Measurements from ENCODE around the gene PSMB11. TPM values are rescaled to one million over a fixed set of nuclear protein-coding genes. Genes with fewer than 3 reads are reported as not detected.

Gene PSMB11
- total and polyA plus RNA-seq, 11 donors: not detected

DNA sequence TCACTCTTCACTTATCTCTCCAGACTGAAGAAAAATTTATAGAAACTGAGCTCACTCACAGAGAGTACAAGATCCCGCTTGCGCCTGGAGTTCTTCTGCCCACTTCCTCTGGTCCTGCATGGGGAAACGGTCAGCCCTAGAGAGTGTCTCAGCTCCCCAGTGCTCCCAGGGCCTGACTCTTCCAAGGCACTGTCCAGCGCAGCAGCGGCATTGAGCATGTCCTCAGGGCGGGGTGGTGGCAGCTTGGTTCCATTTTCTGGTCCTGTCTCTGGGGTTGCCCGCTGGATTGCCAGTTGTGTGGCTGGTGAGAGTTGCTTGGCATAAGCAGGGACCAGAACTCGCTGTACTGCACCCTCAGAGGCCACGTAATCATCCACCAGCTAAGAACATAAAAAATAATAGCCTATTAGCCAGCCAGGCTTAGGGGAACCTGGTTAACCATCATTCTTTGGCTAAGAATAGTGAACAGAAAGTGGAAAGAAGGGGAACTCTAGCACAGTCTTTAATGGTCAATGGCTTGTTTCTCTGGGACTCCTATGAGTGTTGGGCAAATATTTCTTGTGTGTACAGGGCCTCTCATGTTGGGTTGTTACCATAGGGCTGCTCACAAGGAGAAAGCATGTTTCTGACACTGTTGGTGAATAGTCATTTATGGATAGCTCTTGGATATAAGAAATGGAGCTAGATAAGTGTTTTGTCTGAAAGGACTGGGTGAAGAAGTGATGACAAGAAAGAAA, 46.0 kb upstream of the PSMB11 start:
- intact Hi-C loops (cut with DNase I): loop anchor here in 1 of 10 donors (2.0 kb wide), 1 partner anchor 61 kb away; the partner anchor contains the start of gene CDH24
- Histone ChIP-seq H3K36me3 (peaks cover 0 to 29% (median 4%) of the 10 kb centered on the region in 9 donors), H3K27me3 (no peaks in the 10 kb centered on the region), H3K4me1 (peaks cover 0 to 25% (median 3%) of the 10 kb centered on the region in 12 donors), H3K27ac (no peak overlapping the region), H3K9me3 (no peaks in the 10 kb centered on the region), H3K4me3 (no peak overlapping the region)
- 91 to 95% (median 94%) methylated on average over 9 of the region's 9 CpGs for WGBS, 4 donors
- DNase-seq: no peak
- TF ChIP-seq, protein P1, sequence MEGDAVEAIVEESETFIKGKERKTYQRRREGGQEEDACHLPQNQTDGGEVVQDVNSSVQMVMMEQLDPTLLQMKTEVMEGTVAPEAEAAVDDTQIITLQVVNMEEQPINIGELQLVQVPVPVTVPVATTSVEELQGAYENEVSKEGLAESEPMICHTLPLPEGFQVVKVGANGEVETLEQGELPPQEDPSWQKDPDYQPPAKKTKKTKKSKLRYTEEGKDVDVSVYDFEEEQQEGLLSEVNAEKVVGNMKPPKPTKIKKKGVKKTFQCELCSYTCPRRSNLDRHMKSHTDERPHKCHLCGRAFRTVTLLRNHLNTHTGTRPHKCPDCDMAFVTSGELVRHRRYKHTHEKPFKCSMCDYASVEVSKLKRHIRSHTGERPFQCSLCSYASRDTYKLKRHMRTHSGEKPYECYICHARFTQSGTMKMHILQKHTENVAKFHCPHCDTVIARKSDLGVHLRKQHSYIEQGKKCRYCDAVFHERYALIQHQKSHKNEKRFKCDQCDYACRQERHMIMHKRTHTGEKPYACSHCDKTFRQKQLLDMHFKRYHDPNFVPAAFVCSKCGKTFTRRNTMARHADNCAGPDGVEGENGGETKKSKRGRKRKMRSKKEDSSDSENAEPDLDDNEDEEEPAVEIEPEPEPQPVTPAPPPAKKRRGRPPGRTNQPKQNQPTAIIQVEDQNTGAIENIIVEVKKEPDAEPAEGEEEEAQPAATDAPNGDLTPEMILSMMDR (IDR thresholded peaks at IDR 0.05): no peak
- ATAC-seq: no peak

DNA sequence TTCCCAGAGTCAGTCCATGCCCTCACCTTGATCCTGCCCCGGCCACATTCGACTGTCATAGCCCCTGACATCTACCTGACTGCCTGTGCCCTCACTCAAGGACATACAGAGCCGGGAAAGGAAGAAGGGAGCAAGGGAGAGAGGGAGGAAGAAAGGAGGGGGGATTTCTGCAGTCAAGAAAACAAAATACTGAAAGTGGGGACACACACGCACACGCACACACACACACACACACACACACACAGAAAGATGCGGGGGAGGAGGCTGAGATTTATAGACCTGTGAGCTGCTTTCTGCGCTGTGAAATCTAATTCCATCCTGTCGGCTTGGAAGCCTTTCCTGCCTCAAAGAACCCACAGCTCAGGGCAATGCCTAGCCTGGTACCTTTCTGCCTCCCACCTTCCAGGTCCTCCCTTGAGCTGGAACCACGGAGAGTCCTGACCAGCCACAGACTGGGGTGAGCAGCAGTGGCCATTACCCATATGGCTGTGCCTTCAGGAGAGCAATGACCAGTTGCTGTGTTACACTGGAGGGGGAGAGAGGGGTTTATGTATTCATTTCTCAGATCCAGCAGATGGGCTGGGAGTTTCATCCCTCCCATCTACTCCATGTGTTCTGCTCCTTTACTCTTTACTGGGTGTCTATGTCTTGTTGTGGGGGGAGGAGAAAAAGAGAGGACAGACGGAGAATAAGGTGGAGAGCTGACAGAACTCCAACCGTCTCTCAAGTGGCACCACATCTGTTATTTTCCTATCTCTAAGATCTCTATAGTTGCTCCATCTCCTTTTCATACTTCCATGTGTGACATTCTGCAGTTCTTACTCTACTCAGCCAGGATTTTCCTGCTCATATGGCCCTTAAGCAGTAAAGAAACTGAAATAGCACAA, 45.0 kb upstream of the PSMB11 start:
- peaks cover 0 to 23% (median 0%) of the 10 kb centered on the region in 9 donors for H3K36me3 ChIP-seq
- TF ChIP-seq, protein P1 (IDR thresholded peaks at IDR 0.05): no peak
- TF ChIP-seq POLR2A (IDR thresholded peaks at IDR 0.05): no peak
- H3K4me1 ChIP-seq: peaks cover 0 to 25% (median 3%) of the 10 kb centered on the region in 12 donors
- no peaks in the 10 kb centered on the region for H3K27me3 ChIP-seq
- H3K4me3 ChIP-seq: no peak overlapping the region
- H3K27ac ChIP-seq: no peak overlapping the region
- WGBS, 4 donors: 78 to 89% (median 82%) methylated on average over 10 to 11 of the region's 11 CpGs
- ATAC-seq (no peak), DNase-seq (no peak)
- H3K9me3 ChIP-seq: no peaks in the 10 kb centered on the region
- intact Hi-C loops (cut with DNase I): no loop called here

DNA sequence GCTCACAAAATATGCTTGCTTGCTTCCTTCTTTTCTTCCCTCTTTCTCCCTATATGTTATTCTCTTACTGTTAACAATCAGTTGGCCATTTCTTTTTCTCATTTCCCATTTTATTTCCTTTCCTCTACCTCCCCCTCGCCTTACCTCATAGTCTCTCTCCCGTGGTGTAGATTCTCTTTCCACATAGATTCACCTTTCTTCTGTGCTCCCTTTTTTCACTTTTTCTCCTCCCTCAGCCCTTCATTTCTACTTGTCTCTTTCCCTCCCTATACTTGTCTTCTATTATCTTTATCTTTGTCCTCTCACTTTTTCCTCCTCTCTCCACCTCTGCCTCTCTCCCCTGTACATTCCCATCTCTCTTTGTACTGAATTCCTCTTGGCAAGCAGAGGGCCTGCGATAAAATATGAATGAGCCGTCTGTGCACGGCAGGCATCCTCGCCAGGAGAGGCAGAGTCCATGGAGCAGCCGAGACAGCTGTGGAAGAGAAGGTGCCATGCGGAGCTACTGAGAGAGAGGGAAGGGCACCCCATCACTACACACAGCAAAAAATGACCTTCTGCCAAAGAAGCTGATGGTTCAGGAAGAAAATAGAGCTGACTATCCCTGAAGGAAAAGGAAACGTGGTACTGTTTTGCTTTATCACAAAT, 44.2 kb upstream of the PSMB11 start:
- TF ChIP-seq POLR2A (IDR thresholded peaks at IDR 0.05): no peak
- TF ChIP-seq, protein P1 (IDR thresholded peaks at IDR 0.05): no peak
- intact Hi-C loops (cut with DNase I): no loop called here
- Histone ChIP-seq H3K36me3 (peaks cover 0 to 21% (median 0%) of the 10 kb centered on the region in 9 donors), H3K4me1 (peaks cover 0 to 25% (median 3%) of the 10 kb centered on the region in 12 donors), H3K27me3 (no peaks in the 10 kb centered on the region), H3K27ac (no peak overlapping the region), H3K4me3 (no peak overlapping the region), H3K9me3 (no peaks in the 10 kb centered on the region)
- 48 to 60% (median 52%) methylated on average over 9 of the region's 9 CpGs for WGBS, 4 donors
- DNase-seq (no peak), ATAC-seq (peak in 1 of 4 donors; percentile 26)

Measured in heart left ventricle (tissue), 16 donors.